Stimulated activated effector memory CD8-positive, alpha-beta T cell treated with anti-CD3 and anti-CD28 coated beads, Interleukin-12 subunit alpha, Interleukin-12 subunit beta, amount 100 ng/mL, for 72 hours (primary cell): Measurements from ENCODE around the gene PLAC8L1.

Experiments used
- ATAC-seq: fragments of 150-1000 bp; cut with Tn5 transposase; 2 replicates; pipeline ENCODE4 v1.10.0; 2021
- DNase-seq, 2 donors: peaks; one replicate each; pipeline ENCODE4 v3.0.0; 2021 to 2022; ENCODE audit warnings: low spot score in 2 of 2
- H3K27ac Mint-ChIP-seq: one replicate; pipeline ENCODE4 v1.8.0; 2022; ENCODE audit warnings: mild to moderate bottlenecking, mixed read lengths
- H3K36me3 Mint-ChIP-seq: one replicate; pipeline ENCODE4 v1.8.0; 2022; ENCODE audit warnings: mild to moderate bottlenecking, mixed read lengths
- H3K4me1 Mint-ChIP-seq: one replicate; pipeline ENCODE4 v1.8.0; 2022; ENCODE audit warnings: mixed read lengths
- H3K4me3 Mint-ChIP-seq: one replicate; pipeline ENCODE4 v1.8.0; 2022; ENCODE audit warnings: mild to moderate bottlenecking, mixed read lengths
- H3K9me3 Mint-ChIP-seq: one replicate; pipeline ENCODE4 v1.8.0; 2022; ENCODE audit warnings: mixed read lengths

PLAC8L1 gene

GRCh38 chr5:146069780-146070099 lies 35.6 kb downstream of the PLAC8L1 start:
- no peak overlapping the region for H3K27ac Mint-ChIP-seq
- H3K4me1 Mint-ChIP-seq: no peaks in the 10 kb centered on the region
- ATAC-seq (no peak), DNase-seq (no peak)
- no peaks in the 10 kb centered on the region for H3K9me3 Mint-ChIP-seq
- no peaks in the 10 kb centered on the region for H3K36me3 Mint-ChIP-seq
- no peak overlapping the region for H3K4me3 Mint-ChIP-seq

- H3K36me3 Mint-ChIP-seq: no peaks in the 10 kb centered on the region
- no peak overlapping the region for H3K4me3 Mint-ChIP-seq
- H3K4me1 Mint-ChIP-seq: no peaks in the 10 kb centered on the region
- DNase-seq (no peak), ATAC-seq (no peak)
- no peaks in the 10 kb centered on the region for H3K9me3 Mint-ChIP-seq
- H3K27ac Mint-ChIP-seq: no peak overlapping the region
Observed at GRCh38 chr5:146068977-146069779, 36.2 kb downstream of the PLAC8L1 start.

DNA sequence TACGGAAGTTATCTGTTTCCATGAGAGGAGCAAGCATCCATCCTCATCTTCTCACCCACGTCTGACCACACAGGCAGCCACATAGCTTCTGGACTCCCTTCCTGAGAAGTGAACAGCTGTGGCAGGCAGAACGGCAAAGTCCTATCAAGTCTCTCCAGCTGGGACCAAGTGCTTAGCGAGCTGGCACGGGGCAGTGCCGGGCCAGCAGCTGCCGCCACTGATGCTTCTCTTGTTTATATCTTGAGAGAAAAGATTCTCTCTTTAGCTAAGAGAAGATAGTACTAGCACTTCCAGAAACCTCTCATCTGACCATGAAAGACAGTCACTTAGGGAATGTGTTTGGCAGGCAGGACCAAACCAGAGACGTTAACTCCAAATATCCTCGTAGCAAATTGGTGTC lies 37.2 kb downstream of the PLAC8L1 start:
- H3K4me1 Mint-ChIP-seq: no peaks in the 10 kb centered on the region
- no peak overlapping the region for H3K4me3 Mint-ChIP-seq
- ATAC-seq (no peak), DNase-seq (no peak)
- H3K27ac Mint-ChIP-seq: no peak overlapping the region
- no peaks in the 10 kb centered on the region for H3K9me3 Mint-ChIP-seq
- H3K36me3 Mint-ChIP-seq: no peaks in the 10 kb centered on the region

GRCh38 chr5:146066968-146067367 lies 38.4 kb downstream of the PLAC8L1 start:
- DNase-seq (no peak), ATAC-seq (peak; percentile 5)
- Mint-ChIP-seq H3K4me3 (no peak overlapping the region), H3K4me1 (no peaks in the 10 kb centered on the region), H3K36me3 (no peaks in the 10 kb centered on the region), H3K9me3 (no peaks in the 10 kb centered on the region), H3K27ac (no peak overlapping the region)

- DNase-seq (no peak), ATAC-seq (no peak)
- H3K4me3 Mint-ChIP-seq: no peak overlapping the region
- H3K4me1 Mint-ChIP-seq: no peaks in the 10 kb centered on the region
- no peaks in the 10 kb centered on the region for H3K36me3 Mint-ChIP-seq
- H3K9me3 Mint-ChIP-seq: no peaks in the 10 kb centered on the region
- H3K27ac Mint-ChIP-seq: no peak overlapping the region
Observed at GRCh38 chr5:146060221-146060585, 45.2 kb downstream of the PLAC8L1 start.

GRCh38 chr5:146059460-146060220 lies 45.7 kb downstream of the PLAC8L1 start:
- Mint-ChIP-seq H3K4me1 (no peaks in the 10 kb centered on the region), H3K27ac (no peak overlapping the region), H3K9me3 (no peaks in the 10 kb centered on the region), H3K36me3 (no peaks in the 10 kb centered on the region), H3K4me3 (no peak overlapping the region)
- ATAC-seq: no peak
- no peak for DNase-seq

DNA sequence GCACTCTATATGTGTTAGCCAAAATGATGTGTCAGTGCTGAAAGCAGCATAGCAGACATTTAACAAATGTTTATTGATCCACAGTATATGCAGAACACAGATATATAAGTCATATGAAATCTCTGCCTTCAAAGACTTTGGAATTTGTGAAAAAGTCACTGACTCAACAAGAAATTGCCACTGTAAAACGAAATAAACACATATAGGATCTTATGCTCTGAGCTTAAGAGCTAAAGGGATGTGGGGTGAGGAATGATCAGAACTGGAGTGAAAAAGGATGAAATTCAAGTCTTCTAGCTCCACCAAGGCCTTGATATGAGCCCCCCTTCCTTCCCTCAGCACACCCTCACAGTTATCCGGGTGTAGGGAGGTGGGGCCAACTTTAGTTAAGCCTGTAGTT lies 49.9 kb downstream of the PLAC8L1 start:
- Mint-ChIP-seq H3K27ac (no peak overlapping the region), H3K4me3 (no peak overlapping the region), H3K36me3 (no peaks in the 10 kb centered on the region), H3K4me1 (no peaks in the 10 kb centered on the region), H3K9me3 (no peaks in the 10 kb centered on the region)
- no peak for DNase-seq
- ATAC-seq: no peak

DNA sequence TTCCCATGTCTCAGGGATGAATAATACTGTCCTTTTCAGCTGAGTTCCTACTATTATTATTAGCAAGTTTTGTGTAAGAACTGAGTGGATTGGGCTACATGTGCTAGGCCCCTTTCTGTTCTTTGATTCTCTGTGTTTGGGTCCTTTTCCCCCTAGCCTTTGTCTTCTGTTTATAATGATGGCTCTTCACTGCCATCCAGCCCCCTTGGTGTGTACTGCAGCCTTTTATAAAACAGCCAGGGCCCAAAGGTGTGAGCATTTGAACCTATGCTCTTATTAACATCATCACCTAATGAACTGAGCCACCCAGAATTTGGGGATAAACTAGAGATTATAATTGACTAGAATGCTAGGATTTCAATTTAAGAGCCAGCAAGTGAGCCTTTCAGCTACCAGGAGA lies 52.6 kb downstream of the PLAC8L1 start:
- Mint-ChIP-seq H3K4me1 (no peaks in the 10 kb centered on the region), H3K9me3 (no peaks in the 10 kb centered on the region), H3K27ac (no peak overlapping the region), H3K4me3 (no peak overlapping the region), H3K36me3 (no peaks in the 10 kb centered on the region)
- DNase-seq (no peak), ATAC-seq (no peak)

DNA sequence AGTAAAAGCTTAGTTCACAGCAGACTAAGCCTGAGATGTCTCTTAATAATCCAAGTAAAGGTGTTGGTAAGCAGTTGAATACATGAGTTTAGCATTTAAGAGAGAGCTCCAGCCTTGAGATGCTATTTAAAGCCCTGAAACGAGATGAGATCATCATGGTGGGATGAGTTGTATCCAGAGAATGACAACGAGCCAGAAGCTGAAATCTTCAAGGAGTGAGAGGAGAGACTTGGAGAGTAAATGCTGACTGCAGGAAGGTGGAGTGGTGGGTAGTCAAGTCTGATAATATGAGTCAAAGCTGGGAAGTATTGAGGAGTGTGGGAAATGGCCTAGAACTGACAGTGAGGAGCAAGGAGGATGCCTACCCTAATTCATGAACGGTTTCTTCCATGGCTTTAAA lies 53.7 kb downstream of the PLAC8L1 start:
- DNase-seq: no peak
- Mint-ChIP-seq H3K27ac (no peak overlapping the region), H3K4me1 (no peaks in the 10 kb centered on the region), H3K9me3 (no peaks in the 10 kb centered on the region), H3K4me3 (no peak overlapping the region), H3K36me3 (no peaks in the 10 kb centered on the region)
- no peak for ATAC-seq

- no peak for DNase-seq
- Mint-ChIP-seq H3K9me3 (no peaks in the 10 kb centered on the region), H3K36me3 (no peaks in the 10 kb centered on the region), H3K4me1 (no peaks in the 10 kb centered on the region), H3K4me3 (no peak overlapping the region), H3K27ac (no peak overlapping the region)
- no peak for ATAC-seq
Observed at GRCh38 chr5:146050086-146050485, 55.3 kb downstream of the PLAC8L1 start.

GRCh38 chr5:146049704-146050026 lies 55.7 kb downstream of the PLAC8L1 start:
- no peaks in the 10 kb centered on the region for H3K9me3 Mint-ChIP-seq
- no peak for ATAC-seq
- no peak for DNase-seq
- H3K4me3 Mint-ChIP-seq: no peak overlapping the region
- no peak overlapping the region for H3K27ac Mint-ChIP-seq
- no peaks in the 10 kb centered on the region for H3K4me1 Mint-ChIP-seq
- H3K36me3 Mint-ChIP-seq: no peaks in the 10 kb centered on the region

DNA sequence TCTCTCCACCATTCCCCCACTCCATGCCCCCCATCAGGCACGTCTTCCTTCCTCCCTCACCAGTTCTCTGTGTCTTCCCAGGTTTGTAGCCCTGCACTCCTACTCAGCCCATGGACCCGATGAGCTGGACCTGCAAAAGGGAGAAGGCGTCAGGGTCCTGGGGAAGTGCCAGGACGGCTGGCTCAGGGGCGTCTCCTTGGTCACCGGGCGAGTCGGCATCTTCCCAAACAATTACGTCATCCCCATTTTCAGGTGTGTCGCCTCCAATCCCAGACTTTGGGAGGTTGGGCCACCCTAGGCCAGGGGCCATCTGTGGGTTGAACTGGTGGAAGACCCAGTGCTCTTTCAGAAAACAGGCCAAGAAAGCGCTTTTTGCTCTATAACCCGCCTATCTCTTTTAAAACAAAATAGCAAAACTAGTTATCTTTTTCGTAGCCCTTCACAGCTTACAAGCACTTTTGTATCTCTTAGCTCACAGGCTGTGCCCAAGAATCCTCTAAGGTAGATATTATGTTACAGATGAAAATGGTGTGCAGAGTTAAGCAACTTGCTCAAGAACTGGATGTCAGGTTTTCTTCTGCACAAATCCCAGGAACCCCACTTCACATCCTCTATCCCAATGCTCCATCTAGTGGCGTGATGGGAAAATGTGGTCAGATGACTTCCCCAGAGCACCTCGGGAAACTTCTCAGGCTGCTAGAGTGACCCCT lies 56.2 kb downstream of the PLAC8L1 start:
- ATAC-seq (no peak), DNase-seq (no peak)
- Mint-ChIP-seq H3K4me1 (no peaks in the 10 kb centered on the region), H3K4me3 (no peak overlapping the region), H3K36me3 (no peaks in the 10 kb centered on the region), H3K27ac (no peak overlapping the region), H3K9me3 (no peaks in the 10 kb centered on the region)

DNA sequence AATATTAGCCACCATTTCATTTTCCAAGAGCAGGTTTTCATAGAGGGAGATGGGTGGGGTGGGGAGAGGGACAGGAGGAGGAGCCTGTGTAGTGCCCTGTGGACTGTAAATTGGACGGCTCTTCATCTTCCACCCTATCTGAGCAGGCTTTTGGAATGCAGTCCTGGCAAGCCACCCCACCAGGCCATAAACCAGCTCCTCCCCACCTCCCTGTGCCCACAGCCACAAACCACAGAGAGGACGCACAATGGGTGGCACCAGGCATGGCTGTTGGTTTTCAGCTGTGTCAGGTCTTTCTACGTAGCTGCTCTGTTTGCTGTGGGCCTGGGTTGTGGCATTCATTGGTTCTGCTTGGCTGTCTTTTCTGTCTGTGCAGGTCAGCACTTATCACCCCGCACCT lies 58.0 kb downstream of the PLAC8L1 start:
- Mint-ChIP-seq H3K4me3 (no peak overlapping the region), H3K4me1 (no peaks in the 10 kb centered on the region), H3K27ac (no peak overlapping the region), H3K9me3 (no peaks in the 10 kb centered on the region), H3K36me3 (no peaks in the 10 kb centered on the region)
- ATAC-seq: no peak
- no peak for DNase-seq

GRCh38 chr5:146043722-146044121 lies 61.7 kb downstream of the PLAC8L1 start:
- no peak overlapping the region for H3K4me3 Mint-ChIP-seq
- no peak overlapping the region for H3K27ac Mint-ChIP-seq
- DNase-seq (no peak), ATAC-seq (no peak)
- no peaks in the 10 kb centered on the region for H3K4me1 Mint-ChIP-seq
- no peaks in the 10 kb centered on the region for H3K36me3 Mint-ChIP-seq
- H3K9me3 Mint-ChIP-seq: no peaks in the 10 kb centered on the region

- ATAC-seq (peak; percentile 14), DNase-seq (no peak)
Observed at GRCh38 chr5:146042628-146043279, 62.6 kb downstream of the PLAC8L1 start.

More at GRCh38 chr5:146042628-146043279, 62.6 kb downstream of the PLAC8L1 start:
- Mint-ChIP-seq H3K4me3 (no peak overlapping the region), H3K36me3 (no peaks in the 10 kb centered on the region), H3K9me3 (no peaks in the 10 kb centered on the region), H3K4me1 (no peaks in the 10 kb centered on the region), H3K27ac (no peak overlapping the region)
